ENCODE measurements around the gene LRRC27.

GRCh38 chr10:132397671-132398565 lies 65.9 kb downstream of the LRRC27 start:
- peak in 1 of 6 experiments; percentile 27 for TF ChIP-seq CTCF (IDR thresholded peaks at IDR 0.05)
- peak in 1 of 4 donors; percentile 9 for TF ChIP-seq POLR2A (IDR thresholded peaks at IDR 0.05)

Measured in esophagus squamous epithelium (tissue), 4 donors.